ENCODE results near the gene AXIN2.

AXIN2 gene, protein sequence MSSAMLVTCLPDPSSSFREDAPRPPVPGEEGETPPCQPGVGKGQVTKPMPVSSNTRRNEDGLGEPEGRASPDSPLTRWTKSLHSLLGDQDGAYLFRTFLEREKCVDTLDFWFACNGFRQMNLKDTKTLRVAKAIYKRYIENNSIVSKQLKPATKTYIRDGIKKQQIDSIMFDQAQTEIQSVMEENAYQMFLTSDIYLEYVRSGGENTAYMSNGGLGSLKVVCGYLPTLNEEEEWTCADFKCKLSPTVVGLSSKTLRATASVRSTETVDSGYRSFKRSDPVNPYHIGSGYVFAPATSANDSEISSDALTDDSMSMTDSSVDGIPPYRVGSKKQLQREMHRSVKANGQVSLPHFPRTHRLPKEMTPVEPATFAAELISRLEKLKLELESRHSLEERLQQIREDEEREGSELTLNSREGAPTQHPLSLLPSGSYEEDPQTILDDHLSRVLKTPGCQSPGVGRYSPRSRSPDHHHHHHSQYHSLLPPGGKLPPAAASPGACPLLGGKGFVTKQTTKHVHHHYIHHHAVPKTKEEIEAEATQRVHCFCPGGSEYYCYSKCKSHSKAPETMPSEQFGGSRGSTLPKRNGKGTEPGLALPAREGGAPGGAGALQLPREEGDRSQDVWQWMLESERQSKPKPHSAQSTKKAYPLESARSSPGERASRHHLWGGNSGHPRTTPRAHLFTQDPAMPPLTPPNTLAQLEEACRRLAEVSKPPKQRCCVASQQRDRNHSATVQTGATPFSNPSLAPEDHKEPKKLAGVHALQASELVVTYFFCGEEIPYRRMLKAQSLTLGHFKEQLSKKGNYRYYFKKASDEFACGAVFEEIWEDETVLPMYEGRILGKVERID

GRCh38 chr17:65561452-65562205 lies at the start of gene AXIN2:
TSS of gene AXIN2 (minus strand) at chr17:65561648. CDS start at chr17:65558620, 3,028 bp downstream.
- DNase-seq (ENCODE audit: extremely low read depth, low read depth) = peak; percentile 58
- H3K4me3 ChIP-seq (replicated peaks; ENCODE audit: low read depth, low read length) = peak within 1 kb of the TSS; percentile 78
- TF ChIP-seq CTCF (IDR thresholded peaks at IDR 0.05; ENCODE audit: low read depth, low read length, missing control alignments) = no peak

DNA sequence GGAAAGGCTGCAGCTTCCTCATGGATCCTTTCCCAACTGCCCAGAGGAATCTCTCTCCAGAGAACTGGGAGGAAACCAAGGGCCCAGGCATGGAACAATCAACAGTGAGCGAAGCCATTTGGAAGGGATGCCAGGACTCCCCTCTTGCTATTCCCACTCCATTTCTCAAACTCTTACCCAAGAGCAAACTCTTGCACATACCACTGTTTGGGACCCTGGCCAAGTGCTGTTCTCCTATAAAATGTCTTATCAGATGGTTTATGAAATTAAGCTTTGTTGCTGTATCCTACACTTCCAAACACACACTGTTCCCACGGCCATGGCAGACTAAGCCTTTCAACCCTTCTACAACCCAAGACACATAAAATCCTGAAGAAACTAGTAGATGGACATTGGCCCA lies 48.3 kb upstream of the AXIN2 start:
- H3K4me3 ChIP-seq (replicated peaks; ENCODE audit: low read depth, low read length) = no peak overlapping the region
- TF ChIP-seq CTCF (IDR thresholded peaks at IDR 0.05; ENCODE audit: low read depth, low read length, missing control alignments) = no peak
- no peak for DNase-seq (ENCODE audit: extremely low read depth, low read depth)

DNA sequence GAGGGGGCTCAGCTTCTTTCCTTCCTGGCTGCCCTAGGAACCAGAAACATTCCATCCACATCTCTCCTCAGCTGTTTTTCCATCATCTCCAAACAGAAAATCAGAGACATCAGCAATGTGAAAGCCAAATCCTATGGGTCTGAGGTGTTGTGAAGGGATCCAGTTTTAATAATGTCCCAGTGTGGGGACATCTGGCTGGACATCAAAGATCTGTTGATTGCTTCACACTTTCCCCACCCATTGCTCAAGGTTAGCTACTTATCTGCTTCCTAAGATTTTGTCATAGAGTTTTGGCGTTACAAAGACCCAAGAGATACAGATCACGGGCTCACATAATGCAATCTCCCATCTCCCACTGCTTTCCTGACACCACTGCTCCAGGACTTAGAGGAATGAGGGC lies 47.8 kb upstream of the AXIN2 start:
- TF ChIP-seq CTCF (IDR thresholded peaks at IDR 0.05; ENCODE audit: low read depth, low read length, missing control alignments) = no peak

DNA sequence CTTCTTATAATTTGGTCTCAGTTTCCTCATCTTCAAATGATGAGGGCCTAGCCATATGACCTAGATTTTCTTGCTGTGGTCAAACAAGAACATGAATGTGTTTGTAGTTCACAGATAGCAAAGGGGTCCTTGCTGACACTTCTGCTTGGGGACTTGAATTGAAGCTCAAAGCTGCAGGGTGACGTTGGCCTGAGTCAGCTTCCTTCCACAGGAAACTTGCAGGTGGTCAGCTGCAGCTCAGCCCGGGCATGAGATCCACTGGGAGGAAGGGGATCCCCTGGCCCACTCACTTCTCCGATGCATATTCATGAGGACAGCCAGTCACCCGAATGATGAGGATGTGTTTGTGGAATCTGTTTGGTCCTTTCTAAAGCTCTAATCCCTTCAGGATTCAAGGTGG lies 42.6 kb upstream of the AXIN2 start:
- no peak for TF ChIP-seq CTCF (IDR thresholded peaks at IDR 0.05; ENCODE audit: low read depth, low read length, missing control alignments)
- no peak for DNase-seq (ENCODE audit: extremely low read depth, low read depth)

More for the DNA sequence above, 47.8 kb upstream of the AXIN2 start:
- H3K4me3 ChIP-seq (replicated peaks; ENCODE audit: low read depth, low read length) = no peak overlapping the region
- no peak for DNase-seq (ENCODE audit: extremely low read depth, low read depth)

DNA sequence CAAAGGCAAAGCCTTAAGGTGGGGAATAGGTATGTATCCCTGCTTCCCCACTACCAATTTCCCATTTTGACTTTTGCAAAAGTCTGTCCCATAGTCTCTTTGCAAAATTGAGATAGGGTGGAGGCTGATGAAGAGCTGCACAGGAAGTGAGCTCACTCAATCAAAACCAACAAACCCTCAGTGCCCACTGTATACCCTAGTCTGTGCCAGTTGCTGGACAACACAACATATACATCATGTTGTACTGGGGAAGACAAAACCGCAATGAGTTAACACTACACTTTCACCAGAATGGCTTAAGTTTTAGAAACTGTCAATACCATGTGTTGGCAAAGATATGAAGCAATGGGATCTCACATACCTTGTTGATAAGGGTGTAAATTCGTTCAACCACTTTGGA lies 40.4 kb upstream of the AXIN2 start:
- no peak for TF ChIP-seq CTCF (IDR thresholded peaks at IDR 0.05; ENCODE audit: low read depth, low read length, missing control alignments)
- H3K4me3 ChIP-seq (replicated peaks; ENCODE audit: low read depth, low read length) = no peak overlapping the region
- no peak for DNase-seq (ENCODE audit: extremely low read depth, low read depth)

More for the DNA sequence above, 42.6 kb upstream of the AXIN2 start:
- no peak overlapping the region for H3K4me3 ChIP-seq (replicated peaks; ENCODE audit: low read depth, low read length)

DNA sequence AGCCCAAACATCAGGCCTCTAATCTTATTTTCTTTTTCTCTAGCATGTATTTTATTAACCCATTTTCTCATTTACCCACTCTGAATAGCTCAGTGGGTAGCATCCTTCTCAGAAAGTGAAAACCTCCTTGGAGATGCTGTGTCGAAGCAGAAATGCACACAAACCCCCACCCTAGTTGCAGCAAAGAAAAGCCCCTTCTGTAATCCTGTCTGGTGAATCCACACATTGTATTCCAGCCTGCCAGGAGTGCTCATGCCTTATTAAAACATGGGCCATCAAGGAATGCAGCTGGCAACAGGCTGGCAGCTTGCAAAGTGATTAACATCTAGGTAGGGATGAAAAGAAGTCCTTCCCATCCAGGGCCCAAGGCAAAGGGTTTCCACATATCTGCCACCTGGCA lies 39.7 kb upstream of the AXIN2 start:
- H3K4me3 ChIP-seq (replicated peaks; ENCODE audit: low read depth, low read length) = no peak overlapping the region
- DNase-seq (ENCODE audit: extremely low read depth, low read depth) = no peak
- TF ChIP-seq CTCF (IDR thresholded peaks at IDR 0.05; ENCODE audit: low read depth, low read length, missing control alignments) = no peak

Measured in HFF-Myc (cell line).